H1 (cell line): ENCODE results near the gene SPTBN1. TPM values are rescaled to one million over a fixed set of nuclear protein-coding genes. Genes with fewer than 3 reads are reported as not detected.

ENCODE experiments used
- CTCF ChIA-PET: fragments of 300-600 bp; sonication (Branson Sonifier 250); formaldehyde crosslinking; loops from one replicate; lab custom pipeline; 2021; ENCODE audit not compliant: partially characterized antibody; lab: Charles Lee
- POLR2A ChIA-PET: fragments of 300-600 bp; sonication (Branson Sonifier 250); formaldehyde crosslinking; loops from one replicate; lab custom pipeline; 2021; ENCODE audit warnings: inconsistent platforms; ENCODE audit not compliant: partially characterized antibody; lab: Charles Lee
- DNase-seq, 2 experiments: peaks; one replicate each; pipeline versions ENCODE4 v3.0.0 to v3.0.0-alpha.2; 2010 to 2022; ENCODE audit warnings: low spot score in 2 of 2, low read depth in 1 of 2, mixed read lengths in 1 of 2
- FAIRE-seq: peaks from 2 replicates; lab custom pipeline; 2011; peaks lifted over from hg19 to GRCh38; lab: Jason Lieb, UNC
- H2AFZ ChIP-seq: 2 replicates; pipeline ENCODE4 v1.8.1; 2012; ENCODE audit warnings: low read length, inconsistent platforms
- H2AK5ac ChIP-seq: 2 replicates; pipeline ENCODE4 v1.6.1; 2013; ENCODE audit warnings: low read depth, low read length
- H2BK120ac ChIP-seq: replicated peaks from 2 replicates; pipeline ENCODE3; 2013; ENCODE audit warnings: low read depth, low read length, inconsistent platforms
- H2BK12ac ChIP-seq: 2 replicates; pipeline ENCODE4 v1.6.1; 2013; ENCODE audit warnings: low read depth, low read length
- H2BK15ac ChIP-seq: 2 replicates; pipeline ENCODE4 v1.6.1; 2013; ENCODE audit warnings: low read length
- H2BK20ac ChIP-seq: 2 replicates; pipeline ENCODE4 v1.6.1; 2013; ENCODE audit warnings: low read length
- H2BK5ac ChIP-seq: 2 replicates; pipeline ENCODE4 v1.6.1; 2013; ENCODE audit warnings: low read depth, low read length
- H3K14ac ChIP-seq: 2 replicates; pipeline ENCODE4 v1.6.1; 2013; ENCODE audit warnings: inconsistent platforms; ENCODE audit not compliant: insufficient read length
- H3K18ac ChIP-seq: 2 replicates; pipeline ENCODE4 v1.6.1; 2013; ENCODE audit warnings: low read length; ENCODE audit errors: extremely low read depth
- H3K23ac ChIP-seq: 2 replicates; pipeline ENCODE4 v1.6.1; 2013; ENCODE audit warnings: inconsistent platforms; ENCODE audit not compliant: insufficient read length
- H3K23me2 ChIP-seq: 2 replicates; pipeline ENCODE4 v1.6.1; 2013; ENCODE audit warnings: low read depth, low read length
- H3K27ac ChIP-seq: 2 replicates; pipeline ENCODE4 v1.6.1; 2011; ENCODE audit warnings: low read depth, low read length, inconsistent platforms
- H3K27me3 ChIP-seq, 4 experiments: replicated peaks in 1 of 4; 1 replicate in 1 of 4; 2 replicates in 3 of 4; pipeline versions ENCODE4 v1.6.1 to v1.8.1; 2011 to 2013; ENCODE audit warnings: low read length in 3 of 4, mild to moderate bottlenecking in 3 of 4, inconsistent platforms in 2 of 4, mixed read lengths in 2 of 4, moderate library complexity in 1 of 4; ENCODE audit not compliant: control insufficient read depth in 3 of 4, insufficient read depth in 3 of 4; ENCODE audit errors: extremely low read depth in 1 of 4
- H3K36me3 ChIP-seq, 4 experiments: 2 replicates each; pipeline versions ENCODE4 v1.6.1 to v1.8.1; 2011 to 2013; ENCODE audit warnings: mild to moderate bottlenecking in 4 of 4, low read length in 3 of 4, moderate library complexity in 2 of 4, control low read depth in 1 of 4, inconsistent platforms in 1 of 4; ENCODE audit not compliant: insufficient read depth in 4 of 4, control insufficient read depth in 2 of 4
- H3K4ac ChIP-seq: replicated peaks from 2 replicates; pipeline ENCODE3; 2013; ENCODE audit warnings: low read length, low read depth, mixed read lengths, inconsistent platforms; ENCODE audit not compliant: insufficient read length
- H3K4me1 ChIP-seq, 4 experiments: replicated peaks in 1 of 4; 1 replicate in 1 of 4; 2 replicates in 3 of 4; pipeline versions ENCODE4 v1.6.1 to v1.8.1; 2011 to 2013; ENCODE audit warnings: low read length in 3 of 4, inconsistent platforms in 2 of 4, mixed read lengths in 1 of 4; ENCODE audit not compliant: insufficient read depth in 4 of 4, control insufficient read depth in 3 of 4
- H3K4me2 ChIP-seq, 2 experiments: 2 replicates each; pipeline versions ENCODE4 v1.6.1 to v1.8.1; 2011 to 2013; ENCODE audit warnings: low read depth in 2 of 2, low read length in 2 of 2, control low read depth in 1 of 2, inconsistent platforms in 1 of 2, mild to moderate bottlenecking in 1 of 2; ENCODE audit not compliant: insufficient read depth in 1 of 2
- H3K4me3 ChIP-seq, 4 experiments: fragments of 200-600, 300-600 bp in 1 of 4; sonication (generic), shearing (Covaris generic), sonication (Bioruptor Twin) in 1 of 4; 2 replicates each; pipeline versions ENCODE4 v1.5.1 to v1.8.1; 2011 to 2016; ENCODE audit warnings: low read length in 4 of 4, low read depth in 3 of 4, control low read depth in 2 of 4, inconsistent platforms in 2 of 4, mild to moderate bottlenecking in 2 of 4, mixed read lengths in 1 of 4, moderate library complexity in 1 of 4; ENCODE audit not compliant: insufficient read depth in 2 of 4; ENCODE audit errors: extremely low read depth in 1 of 4
- H3K56ac ChIP-seq: replicated peaks from 2 replicates; pipeline ENCODE3; 2013; ENCODE audit warnings: low read depth, mild to moderate bottlenecking, mixed read lengths, low read length, inconsistent platforms; ENCODE audit not compliant: insufficient read length
- H3K79me1 ChIP-seq: 2 replicates; pipeline ENCODE4 v1.6.1; 2013; ENCODE audit warnings: low read depth, low read length, control low read depth
- H3K79me2 ChIP-seq, 2 experiments: 2 replicates each; pipeline versions ENCODE4 v1.6.1 to v1.8.1; 2012 to 2013; ENCODE audit warnings: low read length in 2 of 2, mild to moderate bottlenecking in 2 of 2, inconsistent platforms in 1 of 2; ENCODE audit not compliant: insufficient read depth in 2 of 2, control insufficient read depth in 1 of 2
- H3K9ac ChIP-seq, 4 experiments: replicated peaks in 1 of 4; 1 replicate in 1 of 4; 2 replicates in 3 of 4; pipeline versions ENCODE4 v1.6.1 to v1.8.1; 2011 to 2013; ENCODE audit warnings: low read depth in 3 of 4, low read length in 3 of 4, control low read depth in 2 of 4, mild to moderate bottlenecking in 2 of 4, moderate library complexity in 2 of 4, inconsistent platforms in 1 of 4; ENCODE audit errors: extremely low read depth in 1 of 4
- H3K9me3 ChIP-seq, 2 experiments: 2 replicates each; pipeline versions ENCODE4 v1.6.1 to v1.8.1; 2012 to 2013; ENCODE audit warnings: mild to moderate bottlenecking in 2 of 2, moderate library complexity in 2 of 2, control low read depth in 1 of 2, inconsistent platforms in 1 of 2, low read depth in 1 of 2, low read length in 1 of 2, mixed read lengths in 1 of 2; ENCODE audit not compliant: insufficient read depth in 2 of 2
- H4K20me1 ChIP-seq, 2 experiments: replicated peaks in 1 of 2; 2 replicates each; pipeline versions ENCODE3 to v1.8.1; 2011 to 2013; ENCODE audit warnings: inconsistent platforms in 2 of 2, low read length in 2 of 2, mild to moderate bottlenecking in 1 of 2; ENCODE audit not compliant: insufficient read depth in 2 of 2, control insufficient read depth in 1 of 2
- H4K5ac ChIP-seq: 2 replicates; pipeline ENCODE4 v1.6.1; 2013; ENCODE audit warnings: low read length, low read depth, mixed read lengths, inconsistent platforms; ENCODE audit not compliant: insufficient read length
- H4K8ac ChIP-seq: 2 replicates; pipeline ENCODE4 v1.8.0; 2013; ENCODE audit warnings: mild to moderate bottlenecking, moderate library complexity, low read length, inconsistent platforms; ENCODE audit not compliant: insufficient read depth; ENCODE audit errors: extremely low read depth
- H4K91ac ChIP-seq: replicated peaks from 2 replicates; pipeline ENCODE3; 2013; ENCODE audit warnings: low read length, mixed read lengths, inconsistent platforms; ENCODE audit not compliant: insufficient read length
- BRCA1 ChIP-seq: IDR thresholded peaks from 2 replicates; pipeline ENCODE4 v1.6.1; 2012; ENCODE audit warnings: low read depth, low read length, improper control_type of control experiment
- CBX8 ChIP-seq: fragments of 300-800, 300-1000 bp; sonication (generic); IDR thresholded peaks from 2 replicates; pipeline ENCODE4 v1.7.1; 2016; ENCODE audit warnings: low read depth, low read length, borderline replicate concordance
- POLR2AphosphoS5 ChIP-seq: IDR thresholded peaks from 2 replicates; pipeline ENCODE4 v1.6.1; 2011; ENCODE audit warnings: low read depth, low read length
- WGBS, 2 experiments: shearing (Covaris generic) in 1 of 2; methylation state at CpG; one replicate each; pipeline versions ENCODE4 v1.1.6 to v1.1.7; 2013 to 2015; ENCODE audit warnings: low lambda C conversion rate in 2 of 2, mixed read lengths in 2 of 2, inconsistent platforms in 1 of 2, low coverage in 1 of 2, missing lambda C conversion rate in 1 of 2; ENCODE audit not compliant: insufficient replicate concordance in 2 of 2, insufficient coverage in 1 of 2, insufficient read length in 1 of 2; ENCODE audit errors: extremely low coverage in 1 of 2, missing lambda C conversion rate in 1 of 2; 5-methylcytosine and 5-hydroxymethylcytosine counted together
- polyA plus RNA-seq, 7 experiments: library from polyadenylated mRNA; depleted of rRNA in 3 of 7; stranded (reverse) in 5 of 7; unstranded in 2 of 7; fragments of >200 nt in 5 of 7; fragments of 200-250 nt in 2 of 7; gene quantifications; 1 replicate in 5 of 7; 2 replicates in 1 of 7; 4 replicates in 1 of 7; pipeline versions ENCODE4 v1.2.1 to v1.2.3, GENCODE V29; 2011 to 2013; ENCODE audit warnings: missing spikeins in 2 of 7, mixed read lengths in 2 of 7
- total RNA-seq: library from RNA; stranded (reverse); fragmentation: NEBNext Ultra II Directional; extraction: Animal tissue kit (Norgen Biotek cat#: 25700); gene quantifications from 2 replicates; pipeline ENCODE4 v1.2.1, GENCODE V29; 2021
- TF ChIP-seq, protein P1 (sequence below), 3 experiments: IDR thresholded peaks; 1 replicate in 2 of 3; 2 replicates in 1 of 3; pipeline versions ENCODE4 v1.5.1 to v1.6.1; 2011; ENCODE audit warnings: low read length in 3 of 3, mild to moderate bottlenecking in 3 of 3, inconsistent platforms in 2 of 3, low read depth in 1 of 3, moderate library complexity in 1 of 3; ENCODE audit not compliant: insufficient read depth in 1 of 3; ENCODE audit errors: control extremely low read depth in 1 of 3

The SPTBN1 gene
- total and polyA plus RNA-seq, 2 of the 8 experiments (the other 6 are each of a cell fraction or from before 2014, with no cell fraction given) = 31.8 to 180 TPM

DNA sequence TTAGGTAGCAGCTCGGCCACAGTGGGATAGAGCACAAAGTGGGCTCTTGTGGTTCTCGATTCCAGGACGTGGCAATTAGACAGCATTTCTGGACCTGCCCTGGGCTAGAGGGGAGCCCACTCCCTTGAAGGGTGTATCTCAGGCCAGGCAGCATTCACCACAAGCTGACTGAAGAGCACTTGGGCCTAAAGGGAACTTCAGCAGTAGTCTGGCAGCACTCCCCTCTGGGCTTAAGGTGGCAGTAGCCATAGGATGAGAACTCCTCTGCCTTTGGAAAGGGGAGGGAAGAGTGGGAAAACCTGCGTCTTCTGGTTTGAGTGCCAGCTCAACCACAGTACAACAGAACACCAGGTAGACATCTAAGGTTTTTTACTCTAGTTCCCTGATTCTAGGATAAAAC lies 239.3 kb downstream of the SPTBN1 start:
- no peaks in the 10 kb centered on the region for H4K20me1 ChIP-seq
- ChIA-PET POLR2A (no interaction called here), CTCF (interaction anchor here (1.4 to 7.3 kb wide), 3 partner anchors 12 to 186 kb away, joined by 3 to 71 read pairs (median 43); no protein-coding TSS in a partner anchor)
- WGBS, 2 experiments = 94% methylated on average over 4 of the region's 4 CpGs; no CpG with 5 or more reads in 1 of the 2 experiments
- H3K56ac ChIP-seq = no peak overlapping the region
- H4K91ac ChIP-seq = no peak overlapping the region
- DNase-seq (no peak), FAIRE-seq (no peak)
- H4K8ac ChIP-seq = no peak overlapping the region
- no peak overlapping the region for H3K23ac ChIP-seq
- no peak overlapping the region for H2BK5ac ChIP-seq
- no peak overlapping the region for H3K14ac ChIP-seq
- no peaks in the 10 kb centered on the region for H3K23me2 ChIP-seq
- H3K79me1 ChIP-seq = no peaks in the 10 kb centered on the region
- H2BK15ac ChIP-seq = no peak overlapping the region
- H2AK5ac ChIP-seq = no peak overlapping the region
- no peaks in the 10 kb centered on the region for H3K27me3 ChIP-seq
- no peak overlapping the region for H3K4me3 ChIP-seq
- no peak overlapping the region for H3K4me2 ChIP-seq
- no peaks in the 10 kb centered on the region for H3K36me3 ChIP-seq
- H3K4ac ChIP-seq = no peak overlapping the region
- no peak for TF ChIP-seq BRCA1
- TF ChIP-seq POLR2AphosphoS5 = no peak
- no peak for TF ChIP-seq CBX8
- TF ChIP-seq, protein P1, sequence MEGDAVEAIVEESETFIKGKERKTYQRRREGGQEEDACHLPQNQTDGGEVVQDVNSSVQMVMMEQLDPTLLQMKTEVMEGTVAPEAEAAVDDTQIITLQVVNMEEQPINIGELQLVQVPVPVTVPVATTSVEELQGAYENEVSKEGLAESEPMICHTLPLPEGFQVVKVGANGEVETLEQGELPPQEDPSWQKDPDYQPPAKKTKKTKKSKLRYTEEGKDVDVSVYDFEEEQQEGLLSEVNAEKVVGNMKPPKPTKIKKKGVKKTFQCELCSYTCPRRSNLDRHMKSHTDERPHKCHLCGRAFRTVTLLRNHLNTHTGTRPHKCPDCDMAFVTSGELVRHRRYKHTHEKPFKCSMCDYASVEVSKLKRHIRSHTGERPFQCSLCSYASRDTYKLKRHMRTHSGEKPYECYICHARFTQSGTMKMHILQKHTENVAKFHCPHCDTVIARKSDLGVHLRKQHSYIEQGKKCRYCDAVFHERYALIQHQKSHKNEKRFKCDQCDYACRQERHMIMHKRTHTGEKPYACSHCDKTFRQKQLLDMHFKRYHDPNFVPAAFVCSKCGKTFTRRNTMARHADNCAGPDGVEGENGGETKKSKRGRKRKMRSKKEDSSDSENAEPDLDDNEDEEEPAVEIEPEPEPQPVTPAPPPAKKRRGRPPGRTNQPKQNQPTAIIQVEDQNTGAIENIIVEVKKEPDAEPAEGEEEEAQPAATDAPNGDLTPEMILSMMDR (IDR thresholded peaks at IDR 0.05; ENCODE audit: control extremely low read depth in 1 of 3, insufficient read depth in 1 of 3, low read depth in 1 of 3, low read length in 3 of 3) = no peak
- H4K5ac ChIP-seq = no peak overlapping the region
- peaks cover 0 to 7% of the 10 kb centered on the region in 2 experiments; a peak in 1 of 4 replicates for H3K9me3 ChIP-seq
- no peaks in the 10 kb centered on the region for H3K4me1 ChIP-seq
- no peak overlapping the region for H2BK120ac ChIP-seq
- no peak overlapping the region for H3K27ac ChIP-seq
- no peaks in the 10 kb centered on the region for H3K79me2 ChIP-seq
- H3K18ac ChIP-seq = no peak overlapping the region
- H2BK20ac ChIP-seq = no peak overlapping the region
- H2AFZ ChIP-seq = no peak overlapping the region; the same call in 1 of the 2 replicates
- no peak overlapping the region for H2BK12ac ChIP-seq
- no peak overlapping the region for H3K9ac ChIP-seq
